H1 (cell line): ENCODE results near the gene NOS3. TPM values are rescaled to one million over a fixed set of nuclear protein-coding genes. Genes with fewer than 3 reads are reported as not detected.

Experiments
- CTCF ChIA-PET: fragments of 300-600 bp; sonication (Branson Sonifier 250); formaldehyde crosslinking; loops from one replicate; lab custom pipeline; 2021; ENCODE audit not compliant: partially characterized antibody; lab: Charles Lee
- POLR2A ChIA-PET: fragments of 300-600 bp; sonication (Branson Sonifier 250); formaldehyde crosslinking; loops from one replicate; lab custom pipeline; 2021; ENCODE audit warnings: inconsistent platforms; ENCODE audit not compliant: partially characterized antibody; lab: Charles Lee
- DNase-seq, 2 experiments: peaks; one replicate each; pipeline versions ENCODE4 v3.0.0 to v3.0.0-alpha.2; 2010 to 2022; ENCODE audit warnings: low spot score in 2 of 2, low read depth in 1 of 2, mixed read lengths in 1 of 2
- FAIRE-seq: peaks from 2 replicates; lab custom pipeline; 2011; peaks lifted over from hg19 to GRCh38; lab: Jason Lieb, UNC
- H2AFZ ChIP-seq: 2 replicates; pipeline ENCODE4 v1.8.1; 2012; ENCODE audit warnings: low read length, inconsistent platforms
- H2AK5ac ChIP-seq: 2 replicates; pipeline ENCODE4 v1.6.1; 2013; ENCODE audit warnings: low read depth, low read length
- H2BK120ac ChIP-seq: replicated peaks from 2 replicates; pipeline ENCODE3; 2013; ENCODE audit warnings: low read depth, low read length, inconsistent platforms
- H2BK12ac ChIP-seq: 2 replicates; pipeline ENCODE4 v1.6.1; 2013; ENCODE audit warnings: low read depth, low read length
- H2BK15ac ChIP-seq: 2 replicates; pipeline ENCODE4 v1.6.1; 2013; ENCODE audit warnings: low read length
- H2BK20ac ChIP-seq: 2 replicates; pipeline ENCODE4 v1.6.1; 2013; ENCODE audit warnings: low read length
- H2BK5ac ChIP-seq: 2 replicates; pipeline ENCODE4 v1.6.1; 2013; ENCODE audit warnings: low read depth, low read length
- H3K14ac ChIP-seq: 2 replicates; pipeline ENCODE4 v1.6.1; 2013; ENCODE audit warnings: inconsistent platforms; ENCODE audit not compliant: insufficient read length
- H3K18ac ChIP-seq: 2 replicates; pipeline ENCODE4 v1.6.1; 2013; ENCODE audit warnings: low read length; ENCODE audit errors: extremely low read depth
- H3K23ac ChIP-seq: 2 replicates; pipeline ENCODE4 v1.6.1; 2013; ENCODE audit warnings: inconsistent platforms; ENCODE audit not compliant: insufficient read length
- H3K23me2 ChIP-seq: 2 replicates; pipeline ENCODE4 v1.6.1; 2013; ENCODE audit warnings: low read depth, low read length
- H3K27ac ChIP-seq: 2 replicates; pipeline ENCODE4 v1.6.1; 2011; ENCODE audit warnings: low read depth, low read length, inconsistent platforms
- H3K27me3 ChIP-seq, 4 experiments: replicated peaks in 1 of 4; 1 replicate in 1 of 4; 2 replicates in 3 of 4; pipeline versions ENCODE4 v1.6.1 to v1.8.1; 2011 to 2013; ENCODE audit warnings: low read length in 3 of 4, mild to moderate bottlenecking in 3 of 4, inconsistent platforms in 2 of 4, mixed read lengths in 2 of 4, moderate library complexity in 1 of 4; ENCODE audit not compliant: control insufficient read depth in 3 of 4, insufficient read depth in 3 of 4; ENCODE audit errors: extremely low read depth in 1 of 4
- H3K36me3 ChIP-seq, 4 experiments: 2 replicates each; pipeline versions ENCODE4 v1.6.1 to v1.8.1; 2011 to 2013; ENCODE audit warnings: mild to moderate bottlenecking in 4 of 4, low read length in 3 of 4, moderate library complexity in 2 of 4, control low read depth in 1 of 4, inconsistent platforms in 1 of 4; ENCODE audit not compliant: insufficient read depth in 4 of 4, control insufficient read depth in 2 of 4
- H3K4ac ChIP-seq: replicated peaks from 2 replicates; pipeline ENCODE3; 2013; ENCODE audit warnings: low read length, low read depth, mixed read lengths, inconsistent platforms; ENCODE audit not compliant: insufficient read length
- H3K4me1 ChIP-seq, 4 experiments: replicated peaks in 1 of 4; 1 replicate in 1 of 4; 2 replicates in 3 of 4; pipeline versions ENCODE4 v1.6.1 to v1.8.1; 2011 to 2013; ENCODE audit warnings: low read length in 3 of 4, inconsistent platforms in 2 of 4, mixed read lengths in 1 of 4; ENCODE audit not compliant: insufficient read depth in 4 of 4, control insufficient read depth in 3 of 4
- H3K4me2 ChIP-seq, 2 experiments: 2 replicates each; pipeline versions ENCODE4 v1.6.1 to v1.8.1; 2011 to 2013; ENCODE audit warnings: low read depth in 2 of 2, low read length in 2 of 2, control low read depth in 1 of 2, inconsistent platforms in 1 of 2, mild to moderate bottlenecking in 1 of 2; ENCODE audit not compliant: insufficient read depth in 1 of 2
- H3K4me3 ChIP-seq, 4 experiments: fragments of 200-600, 300-600 bp in 1 of 4; sonication (generic), shearing (Covaris generic), sonication (Bioruptor Twin) in 1 of 4; 2 replicates each; pipeline versions ENCODE4 v1.5.1 to v1.8.1; 2011 to 2016; ENCODE audit warnings: low read length in 4 of 4, low read depth in 3 of 4, control low read depth in 2 of 4, inconsistent platforms in 2 of 4, mild to moderate bottlenecking in 2 of 4, mixed read lengths in 1 of 4, moderate library complexity in 1 of 4; ENCODE audit not compliant: insufficient read depth in 2 of 4; ENCODE audit errors: extremely low read depth in 1 of 4
- H3K56ac ChIP-seq: replicated peaks from 2 replicates; pipeline ENCODE3; 2013; ENCODE audit warnings: low read depth, mild to moderate bottlenecking, mixed read lengths, low read length, inconsistent platforms; ENCODE audit not compliant: insufficient read length
- H3K79me1 ChIP-seq: 2 replicates; pipeline ENCODE4 v1.6.1; 2013; ENCODE audit warnings: low read depth, low read length, control low read depth
- H3K79me2 ChIP-seq, 2 experiments: 2 replicates each; pipeline versions ENCODE4 v1.6.1 to v1.8.1; 2012 to 2013; ENCODE audit warnings: low read length in 2 of 2, mild to moderate bottlenecking in 2 of 2, inconsistent platforms in 1 of 2; ENCODE audit not compliant: insufficient read depth in 2 of 2, control insufficient read depth in 1 of 2
- H3K9ac ChIP-seq, 4 experiments: replicated peaks in 1 of 4; 1 replicate in 1 of 4; 2 replicates in 3 of 4; pipeline versions ENCODE4 v1.6.1 to v1.8.1; 2011 to 2013; ENCODE audit warnings: low read depth in 3 of 4, low read length in 3 of 4, control low read depth in 2 of 4, mild to moderate bottlenecking in 2 of 4, moderate library complexity in 2 of 4, inconsistent platforms in 1 of 4; ENCODE audit errors: extremely low read depth in 1 of 4
- H3K9me3 ChIP-seq, 2 experiments: 2 replicates each; pipeline versions ENCODE4 v1.6.1 to v1.8.1; 2012 to 2013; ENCODE audit warnings: mild to moderate bottlenecking in 2 of 2, moderate library complexity in 2 of 2, control low read depth in 1 of 2, inconsistent platforms in 1 of 2, low read depth in 1 of 2, low read length in 1 of 2, mixed read lengths in 1 of 2; ENCODE audit not compliant: insufficient read depth in 2 of 2
- H4K20me1 ChIP-seq, 2 experiments: replicated peaks in 1 of 2; 2 replicates each; pipeline versions ENCODE3 to v1.8.1; 2011 to 2013; ENCODE audit warnings: inconsistent platforms in 2 of 2, low read length in 2 of 2, mild to moderate bottlenecking in 1 of 2; ENCODE audit not compliant: insufficient read depth in 2 of 2, control insufficient read depth in 1 of 2
- H4K5ac ChIP-seq: 2 replicates; pipeline ENCODE4 v1.6.1; 2013; ENCODE audit warnings: low read length, low read depth, mixed read lengths, inconsistent platforms; ENCODE audit not compliant: insufficient read length
- H4K8ac ChIP-seq: 2 replicates; pipeline ENCODE4 v1.8.0; 2013; ENCODE audit warnings: mild to moderate bottlenecking, moderate library complexity, low read length, inconsistent platforms; ENCODE audit not compliant: insufficient read depth; ENCODE audit errors: extremely low read depth
- H4K91ac ChIP-seq: replicated peaks from 2 replicates; pipeline ENCODE3; 2013; ENCODE audit warnings: low read length, mixed read lengths, inconsistent platforms; ENCODE audit not compliant: insufficient read length
- CEBPB ChIP-seq: IDR thresholded peaks from 2 replicates; pipeline ENCODE4 v1.6.1; 2012; ENCODE audit warnings: low read depth, low read length
- EGR1 ChIP-seq: IDR thresholded peaks from 2 replicates; pipeline ENCODE4 v1.6.1; 2011; ENCODE audit warnings: low read depth, low read length, borderline replicate concordance
- GABPA ChIP-seq: IDR thresholded peaks from 2 replicates; pipeline ENCODE4 v1.6.1; 2011; ENCODE audit warnings: mild to moderate bottlenecking, low read length, moderate library complexity, borderline replicate concordance; ENCODE audit not compliant: insufficient read depth
- HDAC6 ChIP-seq: IDR thresholded peaks from one replicate; pipeline ENCODE4 v1.7.1; 2012; ENCODE audit warnings: low read depth, mild to moderate bottlenecking, inconsistent platforms, low read length, moderate library complexity
- JUND ChIP-seq: IDR thresholded peaks from 2 replicates; pipeline ENCODE4 v1.6.1; 2011; ENCODE audit warnings: mild to moderate bottlenecking, improper control_type of control experiment, low read length
- SAP30 ChIP-seq: fragments of 300-600 bp; sonication (generic); IDR thresholded peaks from 2 replicates; pipeline ENCODE4 v1.7.1; 2012; ENCODE audit warnings: low read length, moderate library complexity, mild to moderate bottlenecking, inconsistent platforms; ENCODE audit not compliant: insufficient read depth, insufficient replicate concordance
- SP4 ChIP-seq: IDR thresholded peaks from 2 replicates; pipeline ENCODE4 v1.6.1; 2012; ENCODE audit warnings: low read length, inconsistent platforms
- TAF1 ChIP-seq: IDR thresholded peaks from 2 replicates; pipeline ENCODE4 v1.6.1; 2011; ENCODE audit warnings: mild to moderate bottlenecking, low read depth, low read length
- WGBS, 2 experiments: shearing (Covaris generic) in 1 of 2; methylation state at CpG; one replicate each; pipeline versions ENCODE4 v1.1.6 to v1.1.7; 2013 to 2015; ENCODE audit warnings: low lambda C conversion rate in 2 of 2, mixed read lengths in 2 of 2, inconsistent platforms in 1 of 2, low coverage in 1 of 2, missing lambda C conversion rate in 1 of 2; ENCODE audit not compliant: insufficient replicate concordance in 2 of 2, insufficient coverage in 1 of 2, insufficient read length in 1 of 2; ENCODE audit errors: extremely low coverage in 1 of 2, missing lambda C conversion rate in 1 of 2; 5-methylcytosine and 5-hydroxymethylcytosine counted together
- polyA plus RNA-seq, 7 experiments: library from polyadenylated mRNA; depleted of rRNA in 3 of 7; stranded (reverse) in 5 of 7; unstranded in 2 of 7; fragments of >200 nt in 5 of 7; fragments of 200-250 nt in 2 of 7; gene quantifications; 1 replicate in 5 of 7; 2 replicates in 1 of 7; 4 replicates in 1 of 7; pipeline versions ENCODE4 v1.2.1 to v1.2.3, GENCODE V29; 2011 to 2013; ENCODE audit warnings: missing spikeins in 2 of 7, mixed read lengths in 2 of 7
- total RNA-seq: library from RNA; stranded (reverse); fragmentation: NEBNext Ultra II Directional; extraction: Animal tissue kit (Norgen Biotek cat#: 25700); gene quantifications from 2 replicates; pipeline ENCODE4 v1.2.1, GENCODE V29; 2021
- TF ChIP-seq, protein P1 (sequence below): IDR thresholded peaks from 2 replicates; pipeline ENCODE4 v1.6.1; 2012; ENCODE audit warnings: low read length, inconsistent platforms
- TF ChIP-seq, protein P2 (sequence below): IDR thresholded peaks from 2 replicates; pipeline ENCODE4 v1.6.1; 2012; ENCODE audit warnings: inconsistent platforms

The NOS3 gene
- total and polyA plus RNA-seq, 2 of the 8 experiments (the other 6 are each of a cell fraction or from before 2014, with no cell fraction given): 4.4 to 16.2 TPM

DNA sequence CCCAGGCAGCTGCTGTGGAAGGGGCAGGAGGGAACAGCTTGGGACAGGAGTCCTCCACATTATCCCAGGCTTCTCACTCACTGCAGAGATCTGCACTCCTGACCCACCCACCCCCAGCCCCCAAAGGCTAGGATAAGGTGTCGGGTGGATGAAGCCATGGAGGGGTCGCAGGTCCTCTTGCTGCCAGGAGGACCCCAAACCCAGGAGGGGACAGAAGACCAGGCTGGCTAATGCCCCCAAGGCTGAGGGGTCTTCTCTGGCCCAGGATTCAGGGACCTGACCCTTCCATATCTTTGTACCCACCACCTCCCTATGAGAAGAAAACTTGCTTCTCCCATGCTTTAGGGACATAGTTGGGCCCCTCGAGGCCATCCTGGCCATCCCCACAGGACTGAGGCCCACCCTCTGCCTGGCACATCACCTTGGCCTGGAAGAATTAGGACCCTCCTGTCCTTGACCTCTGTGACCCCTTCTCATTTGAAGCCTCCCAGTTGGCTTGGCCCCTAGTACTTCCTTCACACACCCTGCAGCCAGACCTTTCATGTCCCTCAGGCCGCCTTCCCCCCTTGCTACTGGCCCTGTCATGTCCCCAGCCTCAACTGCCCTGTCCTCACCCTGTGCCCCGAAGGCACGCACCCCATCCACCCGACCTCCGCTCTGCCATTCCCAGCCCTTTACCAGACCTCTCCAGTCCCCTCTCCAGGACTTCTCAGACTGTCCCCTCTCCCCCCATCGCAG, 34.3 kb upstream of the NOS3 start:
- peak overlapping the region; percentile 80; the same call in 1 of the 2 replicates for H2BK12ac ChIP-seq
- H3K4me2 ChIP-seq: no peak overlapping the region
- no peak overlapping the region for H3K9ac ChIP-seq
- ChIA-PET POLR2A (interaction anchor here (1.2 to 1.4 kb wide), 2 partner anchors 8 to 22 kb away, joined by 3 to 4 read pairs; no protein-coding TSS in a partner anchor), CTCF (interaction anchor here (2.4 to 25.2 kb wide), 3 partner anchors 18 to 59 kb away, joined by 7 to 797 read pairs (median 11); partner anchors contain the start of gene KCNH2)
- DNase-seq (no peak), FAIRE-seq (no peak)
- H3K36me3 ChIP-seq: no peaks in the 10 kb centered on the region; a peak in 1 of 8 replicates
- H3K23ac ChIP-seq: no peak overlapping the region
- H3K14ac ChIP-seq: no peak overlapping the region
- no peak overlapping the region for H2AFZ ChIP-seq
- H4K5ac ChIP-seq: no peak overlapping the region
- no peak overlapping the region for H3K27ac ChIP-seq
- H4K20me1 ChIP-seq: peaks cover 0 to 1% of the 10 kb centered on the region in 2 experiments
- H3K9me3 ChIP-seq: no peaks in the 10 kb centered on the region
- H3K4ac ChIP-seq: no peak overlapping the region
- H3K79me1 ChIP-seq: no peaks in the 10 kb centered on the region
- no peak overlapping the region for H2BK120ac ChIP-seq
- peak overlapping the region; percentile 72; the same call in 1 of the 2 replicates for H2BK20ac ChIP-seq
- no peaks in the 10 kb centered on the region for H3K79me2 ChIP-seq
- H3K27me3 ChIP-seq: peaks cover 0 to 27% (median 14%) of the 10 kb centered on the region in 4 experiments; a peak in 5 of 7 replicates
- 0 out of 2 replicates have a peak overlapping the region, but pooled peaks have one; percentile 33 for H2AK5ac ChIP-seq
- no peak overlapping the region; the same call in 1 of the 2 replicates for H4K8ac ChIP-seq
- H3K4me3 ChIP-seq: no peak overlapping the region
- H3K23me2 ChIP-seq: no peaks in the 10 kb centered on the region; the same call in 1 of the 2 replicates
- no peak overlapping the region for H2BK15ac ChIP-seq
- H3K4me1 ChIP-seq: peaks cover 0 to 17% (median 9%) of the 10 kb centered on the region in 4 experiments; a peak in 5 of 7 replicates
- 85% methylated on average over 8 of the region's 9 CpGs; no CpG with 5 or more reads in 1 of the 2 experiments for WGBS, 2 experiments
- H2BK5ac ChIP-seq: no peak overlapping the region; the same call in 1 of the 2 replicates
- no peak for TF ChIP-seq GABPA
- TF ChIP-seq HDAC6: no peak
- TF ChIP-seq EGR1: no peak
- no peak for TF ChIP-seq JUND
- TF ChIP-seq, protein P1, sequence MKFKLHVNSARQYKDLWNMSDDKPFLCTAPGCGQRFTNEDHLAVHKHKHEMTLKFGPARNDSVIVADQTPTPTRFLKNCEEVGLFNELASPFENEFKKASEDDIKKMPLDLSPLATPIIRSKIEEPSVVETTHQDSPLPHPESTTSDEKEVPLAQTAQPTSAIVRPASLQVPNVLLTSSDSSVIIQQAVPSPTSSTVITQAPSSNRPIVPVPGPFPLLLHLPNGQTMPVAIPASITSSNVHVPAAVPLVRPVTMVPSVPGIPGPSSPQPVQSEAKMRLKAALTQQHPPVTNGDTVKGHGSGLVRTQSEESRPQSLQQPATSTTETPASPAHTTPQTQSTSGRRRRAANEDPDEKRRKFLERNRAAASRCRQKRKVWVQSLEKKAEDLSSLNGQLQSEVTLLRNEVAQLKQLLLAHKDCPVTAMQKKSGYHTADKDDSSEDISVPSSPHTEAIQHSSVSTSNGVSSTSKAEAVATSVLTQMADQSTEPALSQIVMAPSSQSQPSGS: no peak
- no peak for TF ChIP-seq TAF1
- TF ChIP-seq CEBPB: no peak
- TF ChIP-seq SAP30: no peak
- TF ChIP-seq SP4: no peak
- TF ChIP-seq, protein P2, sequence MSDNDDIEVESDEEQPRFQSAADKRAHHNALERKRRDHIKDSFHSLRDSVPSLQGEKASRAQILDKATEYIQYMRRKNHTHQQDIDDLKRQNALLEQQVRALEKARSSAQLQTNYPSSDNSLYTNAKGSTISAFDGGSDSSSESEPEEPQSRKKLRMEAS: no peak
- no peak overlapping the region for H3K56ac ChIP-seq
- H3K18ac ChIP-seq: no peak overlapping the region
- peak overlapping the region; percentile 65 for H4K91ac ChIP-seq
